ENCODE data around the gene CDH4. TPM values are rescaled to one million over a fixed set of nuclear protein-coding genes. Genes with fewer than 3 reads are reported as not detected.

The CDH4 gene
- total and polyA plus RNA-seq, 2 donors (not counting 3 experiments of a cell fraction or from before 2014, with no cell fraction given) = 0.17 to 0.51 TPM

DNA sequence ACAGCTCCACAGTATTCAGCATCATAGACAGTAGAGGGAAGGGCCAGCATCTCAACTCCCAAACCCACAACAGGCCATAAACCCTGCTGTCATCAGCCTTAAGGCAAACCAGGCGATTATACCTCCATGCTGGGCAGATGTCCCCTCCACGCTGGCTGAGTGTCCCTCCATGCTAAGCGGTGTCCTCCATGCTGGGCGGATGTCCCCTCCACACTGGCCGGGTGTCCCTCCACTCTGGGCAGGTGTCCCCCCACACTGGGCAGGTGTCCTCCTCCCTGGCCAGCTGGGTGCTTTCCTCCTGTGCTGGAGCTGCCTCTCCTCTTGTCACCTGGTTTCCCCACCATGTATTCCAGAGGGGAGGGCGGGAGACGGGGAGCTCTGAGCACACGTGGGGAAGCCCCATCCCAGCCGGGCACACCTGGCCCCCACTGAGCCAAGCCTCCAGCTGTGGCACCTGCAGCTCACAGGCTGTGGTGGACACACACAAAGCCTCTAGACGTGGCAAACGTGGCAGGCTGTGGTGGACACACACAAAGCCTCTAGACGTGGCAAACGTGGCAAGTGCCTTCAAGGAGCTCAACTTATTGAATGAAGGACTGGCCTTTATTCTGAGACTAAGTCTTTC, 616.5 kb downstream of the CDH4 start:
- Histone ChIP-seq H4K20me1 (replicated peaks; ENCODE audit: control insufficient read depth, extremely low read depth, insufficient read depth, low read length) (no peaks in the 10 kb centered on the region), H3K79me2 (ENCODE audit: control insufficient read depth, insufficient read depth, low read length) (no peaks in the 10 kb centered on the region), H3K9me1 (replicated peaks; ENCODE audit: control insufficient read depth, extremely low read depth, insufficient read depth, low read length) (no peaks in the 10 kb centered on the region), H3K9ac (replicated peaks; ENCODE audit: extremely low read depth, insufficient read depth, low read length) (no peak overlapping the region), H3K4me2 (ENCODE audit: insufficient read depth, low read length) (no peak overlapping the region), H3K27me3 (ENCODE audit: control insufficient read depth in 2 of 2, insufficient read depth in 2 of 2, low read length in 2 of 2) (no peaks in the 10 kb centered on the region), H2AFZ (ENCODE audit: low read depth, low read length) (no peak overlapping the region), H3K36me3 (ENCODE audit: control insufficient read depth in 2 of 2, extremely low read depth in 1 of 2, insufficient read depth in 2 of 2, low read length in 2 of 2) (no peaks in the 10 kb centered on the region), H3K27ac (ENCODE audit: insufficient read depth, low read depth, low read length) (no peak overlapping the region), H3K4me1 (ENCODE audit: control insufficient read depth, extremely low read depth, insufficient read depth, low read length) (no peaks in the 10 kb centered on the region), H3K9me3 (replicated peaks; ENCODE audit: control insufficient read depth, insufficient read depth, low read length) (peaks cover 2% of the 10 kb centered on the region), H3K4me3 (replicated peaks in 1 of 3; ENCODE audit: insufficient read depth in 1 of 3, low read depth in 1 of 3, low read length in 3 of 3) (no peak overlapping the region)
- no TSS peak for BruUV-seq (replicated peaks)
- ChIA-PET CTCF (no interaction called here), POLR2A (no interaction called here)
- intact Hi-C loops (cut with micrococcal nuclease) (no loop called here), dilution Hi-C loops (cut with MboI; ENCODE audit: extremely low pct_ligation_motif_present, low sequenced_read_pairs) (no loop called here)
- TF ChIP-seq POLR2AphosphoS5 (IDR thresholded peaks at IDR 0.05; ENCODE audit: insufficient read depth, low read depth, low read length) (no peak), JUN (IDR thresholded peaks at IDR 0.05; ENCODE audit: borderline replicate concordance, insufficient read depth, insufficient read length, low read depth) (no peak), EZH2 (IDR thresholded peaks at IDR 0.05; ENCODE audit: borderline replicate concordance, low read depth, low read length, severe bottlenecking) (no peak), POLR2A (IDR thresholded peaks at IDR 0.05; ENCODE audit: low read depth, low read length) (no peak), GATA2 (IDR thresholded peaks at IDR 0.05; ENCODE audit: insufficient read depth, insufficient read length, low read depth, low read length) (no peak), MYC (IDR thresholded peaks at IDR 0.05; ENCODE audit: low read depth, low read length) (no peak), FOS (IDR thresholded peaks at IDR 0.05; ENCODE audit: borderline replicate concordance, insufficient read depth, low read length) (no peak), CTCF (IDR thresholded peaks at IDR 0.05; ENCODE audit: extremely low read depth in 1 of 2, insufficient read depth in 1 of 2, low read depth in 1 of 2, low read length in 2 of 2) (no peak)
- TF ChIP-seq, protein P1, sequence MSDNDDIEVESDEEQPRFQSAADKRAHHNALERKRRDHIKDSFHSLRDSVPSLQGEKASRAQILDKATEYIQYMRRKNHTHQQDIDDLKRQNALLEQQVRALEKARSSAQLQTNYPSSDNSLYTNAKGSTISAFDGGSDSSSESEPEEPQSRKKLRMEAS (IDR thresholded peaks at IDR 0.05; ENCODE audit: insufficient read depth, insufficient read length) = no peak
- DNase-seq (ENCODE audit: low read depth, low spot score) (no peak), FAIRE-seq (no peak)

Data from endothelial cell of umbilical vein (primary cell).